GM23338 (cell line): Measurements from ENCODE around the gene PCLO. TPM values are rescaled to one million over a fixed set of nuclear protein-coding genes. Genes with fewer than 3 reads are reported as not detected.

Source experiments
- ATAC-seq: fragments of 200-7000 bp; cut with Tn5 transposase; 3 replicates; pipeline ENCODE4 v1.9.1; 2020
- DNase-seq: peaks from one replicate; pipeline ENCODE4 v3.0.0-alpha.2; 2015; ENCODE audit warnings: low spot score
- H2AFZ ChIP-seq: fragments of 200-600 bp; sonication (generic); 2 replicates; pipeline ENCODE4 v1.8.0; 2016; ENCODE audit warnings: antibody characterized with exemption, mild to moderate bottlenecking, moderate library complexity
- H3F3A ChIP-seq: fragments of 200-600 bp; sonication (generic); replicated peaks from 2 replicates; pipeline ENCODE4 v1.8.0; 2017; ENCODE audit warnings: antibody characterized with exemption, mixed run types, low read depth
- H3K27ac ChIP-seq: fragments of 200-600 bp; sonication (generic); 2 replicates; pipeline ENCODE4 v1.6.1; 2016; ENCODE audit warnings: low read depth
- H3K27me3 ChIP-seq: fragments of 200-600 bp; sonication (generic); 2 replicates; pipeline ENCODE4 v1.8.0; 2016; ENCODE audit warnings: mild to moderate bottlenecking, mixed run types, moderate library complexity; ENCODE audit not compliant: insufficient read depth
- H3K36me3 ChIP-seq: fragments of 200-600 bp; sonication (generic); 2 replicates; pipeline ENCODE4 v1.8.0; 2016; ENCODE audit warnings: mild to moderate bottlenecking; ENCODE audit not compliant: insufficient read depth
- H3K4me1 ChIP-seq: fragments of 200-600 bp; sonication (generic); 2 replicates; pipeline ENCODE4 v1.8.0; 2016; ENCODE audit warnings: mild to moderate bottlenecking, moderate library complexity; ENCODE audit not compliant: insufficient read depth
- H3K4me2 ChIP-seq: fragments of 200-600 bp; sonication (generic); 2 replicates; pipeline ENCODE4 v1.7.1; 2017; ENCODE audit warnings: mixed run types
- H3K4me3 ChIP-seq: fragments of 200-600 bp; sonication (generic); 2 replicates; pipeline ENCODE4 v1.6.1; 2016; ENCODE audit warnings: mixed run types
- H3K79me2 ChIP-seq: fragments of 200-600 bp; sonication (generic); replicated peaks from 2 replicates; pipeline ENCODE4 v1.8.0; 2017; ENCODE audit warnings: mild to moderate bottlenecking; ENCODE audit not compliant: insufficient read depth
- H3K9me2 ChIP-seq: fragments of 200-600 bp; sonication (generic); 2 replicates; pipeline ENCODE4 v1.8.0; 2017; ENCODE audit not compliant: insufficient read depth
- H4K20me1 ChIP-seq: fragments of 200-600 bp; sonication (generic); replicated peaks from 2 replicates; pipeline ENCODE4 v1.8.0; 2017; ENCODE audit warnings: mild to moderate bottlenecking; ENCODE audit not compliant: insufficient read depth
- H3K27ac Mint-ChIP-seq: 2 replicates; pipeline ENCODE4 v1.8.0; 2020; ENCODE audit warnings: inconsistent platforms, mild to moderate bottlenecking, moderate library complexity, mixed read lengths
- H3K27me3 Mint-ChIP-seq: 3 replicates; pipeline ENCODE4 v1.8.0; 2022; ENCODE audit warnings: low read depth, mild to moderate bottlenecking, moderate library complexity, mixed read lengths, inconsistent platforms; ENCODE audit not compliant: insufficient read depth, poor library complexity
- H3K36me3 Mint-ChIP-seq: 3 replicates; pipeline ENCODE4 v1.8.0; 2021; ENCODE audit warnings: low read depth, mild to moderate bottlenecking, inconsistent platforms, moderate library complexity, mixed read lengths
- H3K4me1 Mint-ChIP-seq: 3 replicates; pipeline ENCODE4 v1.8.0; 2020; ENCODE audit warnings: mild to moderate bottlenecking, inconsistent platforms, mixed read lengths
- H3K4me3 Mint-ChIP-seq: 3 replicates; pipeline ENCODE4 v1.8.0; 2021; ENCODE audit warnings: moderate library complexity, mild to moderate bottlenecking, inconsistent platforms, mixed read lengths
- H3K9me3 Mint-ChIP-seq: 3 replicates; pipeline ENCODE4 v1.8.0; 2020; ENCODE audit warnings: moderate library complexity, mild to moderate bottlenecking, inconsistent platforms, mixed read lengths
- NANOG ChIP-seq: IDR thresholded peaks from 2 replicates; pipeline ENCODE4 v1.6.1; 2016; ENCODE audit warnings: antibody characterized with exemption, borderline replicate concordance
- ZNF114 ChIP-seq: fragments of 250-450 bp; sonication (Bioruptor Pico); IDR thresholded peaks from 2 replicates; pipeline ENCODE4 v1.5.0; 2020; ENCODE audit warnings: mild to moderate bottlenecking, moderate library complexity
- polyA plus RNA-seq: library from polyadenylated mRNA; unstranded; fragments of >200 nt; fragmentation: Nextera tagmentation; extraction: Ambion mirVana; gene quantifications from 2 replicates; pipeline ENCODE4 v1.2.1, GENCODE V29; 2016
- total RNA-seq: library from RNA; depleted of rRNA; stranded (reverse); fragments of >200 nt; shearing (Covaris generic); gene quantifications from 2 replicates; pipeline ENCODE4 v1.2.3, GENCODE V29; 2014
- TF ChIP-seq, protein P1 (sequence below): fragments of 250-450 bp; sonication (Bioruptor Pico); IDR thresholded peaks from 2 replicates; pipeline ENCODE4 v1.5.0; 2020; ENCODE audit warnings: mild to moderate bottlenecking, moderate library complexity

The PCLO gene
- total and polyA plus RNA-seq, 2 experiments from 2014 or later, result 7.4 to 9.1 TPM

GRCh38 chr7:83190659-83191389 lies 28.1 kb upstream of the PCLO start (continued):
- TF ChIP-seq, protein P1, sequence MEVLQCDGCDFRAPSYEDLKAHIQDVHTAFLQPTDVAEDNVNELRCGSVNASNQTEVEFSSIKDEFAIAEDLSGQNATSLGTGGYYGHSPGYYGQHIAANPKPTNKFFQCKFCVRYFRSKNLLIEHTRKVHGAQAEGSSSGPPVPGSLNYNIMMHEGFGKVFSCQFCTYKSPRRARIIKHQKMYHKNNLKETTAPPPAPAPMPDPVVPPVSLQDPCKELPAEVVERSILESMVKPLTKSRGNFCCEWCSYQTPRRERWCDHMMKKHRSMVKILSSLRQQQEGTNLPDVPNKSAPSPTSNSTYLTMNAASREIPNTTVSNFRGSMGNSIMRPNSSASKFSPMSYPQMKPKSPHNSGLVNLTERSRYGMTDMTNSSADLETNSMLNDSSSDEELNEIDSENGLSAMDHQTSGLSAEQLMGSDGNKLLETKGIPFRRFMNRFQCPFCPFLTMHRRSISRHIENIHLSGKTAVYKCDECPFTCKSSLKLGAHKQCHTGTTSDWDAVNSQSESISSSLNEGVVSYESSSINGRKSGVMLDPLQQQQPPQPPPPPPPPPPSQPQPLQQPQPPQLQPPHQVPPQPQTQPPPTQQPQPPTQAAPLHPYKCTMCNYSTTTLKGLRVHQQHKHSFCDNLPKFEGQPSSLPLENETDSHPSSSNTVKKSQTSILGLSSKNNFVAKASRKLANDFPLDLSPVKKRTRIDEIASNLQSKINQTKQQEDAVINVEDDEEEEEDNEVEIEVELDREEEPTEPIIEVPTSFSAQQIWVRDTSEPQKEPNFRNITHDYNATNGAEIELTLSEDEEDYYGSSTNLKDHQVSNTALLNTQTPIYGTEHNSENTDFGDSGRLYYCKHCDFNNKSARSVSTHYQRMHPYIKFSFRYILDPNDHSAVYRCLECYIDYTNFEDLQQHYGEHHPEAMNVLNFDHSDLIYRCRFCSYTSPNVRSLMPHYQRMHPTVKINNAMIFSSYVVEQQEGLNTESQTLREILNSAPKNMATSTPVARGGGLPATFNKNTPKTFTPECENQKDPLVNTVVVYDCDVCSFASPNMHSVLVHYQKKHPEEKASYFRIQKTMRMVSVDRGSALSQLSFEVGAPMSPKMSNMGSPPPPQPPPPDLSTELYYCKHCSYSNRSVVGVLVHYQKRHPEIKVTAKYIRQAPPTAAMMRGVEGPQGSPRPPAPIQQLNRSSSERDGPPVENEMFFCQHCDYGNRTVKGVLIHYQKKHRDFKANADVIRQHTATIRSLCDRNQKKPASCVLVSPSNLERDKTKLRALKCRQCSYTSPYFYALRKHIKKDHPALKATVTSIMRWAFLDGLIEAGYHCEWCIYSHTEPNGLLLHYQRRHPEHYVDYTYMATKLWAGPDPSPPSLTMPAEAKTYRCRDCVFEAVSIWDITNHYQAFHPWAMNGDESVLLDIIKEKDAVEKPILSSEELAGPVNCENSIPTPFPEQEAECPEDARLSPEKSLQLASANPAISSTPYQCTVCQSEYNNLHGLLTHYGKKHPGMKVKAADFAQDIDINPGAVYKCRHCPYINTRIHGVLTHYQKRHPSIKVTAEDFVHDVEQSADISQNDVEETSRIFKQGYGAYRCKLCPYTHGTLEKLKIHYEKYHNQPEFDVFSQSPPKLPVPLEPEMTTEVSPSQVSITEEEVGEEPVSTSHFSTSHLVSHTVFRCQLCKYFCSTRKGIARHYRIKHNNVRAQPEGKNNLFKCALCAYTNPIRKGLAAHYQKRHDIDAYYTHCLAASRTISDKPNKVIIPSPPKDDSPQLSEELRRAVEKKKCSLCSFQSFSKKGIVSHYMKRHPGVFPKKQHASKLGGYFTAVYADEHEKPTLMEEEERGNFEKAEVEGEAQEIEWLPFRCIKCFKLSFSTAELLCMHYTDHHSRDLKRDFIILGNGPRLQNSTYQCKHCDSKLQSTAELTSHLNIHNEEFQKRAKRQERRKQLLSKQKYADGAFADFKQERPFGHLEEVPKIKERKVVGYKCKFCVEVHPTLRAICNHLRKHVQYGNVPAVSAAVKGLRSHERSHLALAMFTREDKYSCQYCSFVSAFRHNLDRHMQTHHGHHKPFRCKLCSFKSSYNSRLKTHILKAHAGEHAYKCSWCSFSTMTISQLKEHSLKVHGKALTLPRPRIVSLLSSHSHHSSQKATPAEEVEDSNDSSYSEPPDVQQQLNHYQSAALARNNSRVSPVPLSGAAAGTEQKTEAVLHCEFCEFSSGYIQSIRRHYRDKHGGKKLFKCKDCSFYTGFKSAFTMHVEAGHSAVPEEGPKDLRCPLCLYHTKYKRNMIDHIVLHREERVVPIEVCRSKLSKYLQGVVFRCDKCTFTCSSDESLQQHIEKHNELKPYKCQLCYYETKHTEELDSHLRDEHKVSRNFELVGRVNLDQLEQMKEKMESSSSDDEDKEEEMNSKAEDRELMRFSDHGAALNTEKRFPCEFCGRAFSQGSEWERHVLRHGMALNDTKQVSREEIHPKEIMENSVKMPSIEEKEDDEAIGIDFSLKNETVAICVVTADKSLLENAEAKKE (CRISPR knock-in tag), result no peak

- Histone ChIP-seq H3K27me3 (no peaks in the 10 kb centered on the region), H3K27ac (no peak overlapping the region), H3K4me2 (no peak overlapping the region), H3K36me3 (peaks cover 3% of the 10 kb centered on the region; the same call in 1 of the 2 replicates), H3K4me3 (no peak overlapping the region), H3K4me1 (no peaks in the 10 kb centered on the region), H4K20me1 (no peaks in the 10 kb centered on the region), H3K79me2 (no peaks in the 10 kb centered on the region), H3K9me2 (0 out of 2 replicates have a peak, but pooled peaks cover 8% of the 10 kb centered on the region), H2AFZ (no peak overlapping the region), H3F3A (no peaks in the 10 kb centered on the region)
- Mint-ChIP-seq H3K27me3 (peaks cover 3% of the 10 kb centered on the region), H3K36me3 (peaks cover 12% of the 10 kb centered on the region; the same call in 2 of the 3 replicates), H3K27ac (no peak overlapping the region), H3K4me3 (no peak overlapping the region), H3K9me3 (peaks cover 17% of the 10 kb centered on the region), H3K4me1 (0 out of 3 replicates have a peak, but pooled peaks cover 4% of the 10 kb centered on the region)
- TF ChIP-seq ZNF114 (CRISPR knock-in tag), result no peak
- no peak for TF ChIP-seq NANOG
- ATAC-seq (no peak), DNase-seq (no peak)
These were observed 16.1 kb upstream of the PCLO start for GRCh38 chr7:83178796-83179195.
